NCI-H146 treated with DMSO at 0.1 percent for 48 hours (cell line): Measurements from ENCODE around the gene ZNF236.

ENCODE experiments used
- DNase-seq: peaks from one replicate; lab custom pipeline; 2025; ENCODE audit not compliant: unreplicated experiment; lab: John Stamatoyannopoulos, UW

The ZNF236 gene

GRCh38 chr18:76905821-76906220 lies 83.5 kb downstream of the ZNF236 start:
- no peak for DNase-seq

GRCh38 chr18:76908277-76908676 lies 85.9 kb downstream of the ZNF236 start:
- DNase-seq = no peak

GRCh38 chr18:76909439-76909838 lies 87.1 kb downstream of the ZNF236 start:
- DNase-seq = no peak

- DNase-seq = no peak
Observed at GRCh38 chr18:76911440-76911839, 89.1 kb downstream of the ZNF236 start.

DNA sequence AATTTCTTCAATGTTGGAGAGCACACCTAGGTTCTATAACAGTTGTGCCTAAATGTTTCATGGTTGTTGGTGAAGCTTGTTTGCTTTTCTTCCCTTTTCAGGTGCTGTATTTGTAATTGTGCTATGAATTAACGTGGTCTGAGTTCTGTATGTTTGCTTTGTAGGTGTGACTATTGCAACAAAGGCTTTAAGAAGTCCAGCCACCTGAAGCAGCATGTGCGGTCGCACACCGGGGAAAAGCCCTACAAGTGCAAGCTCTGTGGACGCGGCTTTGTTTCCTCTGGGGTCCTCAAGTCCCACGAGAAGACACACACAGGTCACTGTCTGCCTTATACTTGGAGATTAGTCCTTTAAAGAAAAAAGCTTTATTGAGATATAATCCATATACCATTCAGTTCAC lies 91.2 kb downstream of the ZNF236 start:
- DNase-seq = peak; percentile 96

- no peak for DNase-seq
Observed at GRCh38 chr18:76914314-76914713, 92.0 kb downstream of the ZNF236 start.

- no peak for DNase-seq
Observed at GRCh38 chr18:76914796-76915195, 92.4 kb downstream of the ZNF236 start.

DNA sequence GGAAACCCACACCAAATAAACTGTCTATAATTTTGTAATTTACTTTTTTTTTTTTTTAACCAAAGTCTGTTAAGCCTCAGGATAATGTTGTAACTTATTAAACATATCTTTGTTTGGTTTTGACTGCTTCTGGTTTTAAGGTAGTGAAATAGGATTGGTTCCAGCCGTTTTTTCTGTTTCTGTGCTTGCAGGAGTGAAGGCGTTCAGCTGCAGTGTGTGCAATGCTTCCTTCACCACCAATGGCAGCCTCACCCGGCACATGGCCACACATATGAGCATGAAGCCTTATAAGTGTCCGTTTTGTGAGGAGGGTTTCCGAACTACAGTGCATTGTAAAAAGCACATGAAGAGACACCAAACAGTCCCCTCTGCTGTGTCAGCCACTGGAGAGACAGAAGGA lies 93.1 kb downstream of the ZNF236 start:
- no peak for DNase-seq

- DNase-seq = no peak
Observed at GRCh38 chr18:76920974-76921373, 98.6 kb downstream of the ZNF236 start.

- peak; percentile 52 for DNase-seq
Observed at GRCh38 chr18:76922107-76922506, 99.8 kb downstream of the ZNF236 start.

DNA sequence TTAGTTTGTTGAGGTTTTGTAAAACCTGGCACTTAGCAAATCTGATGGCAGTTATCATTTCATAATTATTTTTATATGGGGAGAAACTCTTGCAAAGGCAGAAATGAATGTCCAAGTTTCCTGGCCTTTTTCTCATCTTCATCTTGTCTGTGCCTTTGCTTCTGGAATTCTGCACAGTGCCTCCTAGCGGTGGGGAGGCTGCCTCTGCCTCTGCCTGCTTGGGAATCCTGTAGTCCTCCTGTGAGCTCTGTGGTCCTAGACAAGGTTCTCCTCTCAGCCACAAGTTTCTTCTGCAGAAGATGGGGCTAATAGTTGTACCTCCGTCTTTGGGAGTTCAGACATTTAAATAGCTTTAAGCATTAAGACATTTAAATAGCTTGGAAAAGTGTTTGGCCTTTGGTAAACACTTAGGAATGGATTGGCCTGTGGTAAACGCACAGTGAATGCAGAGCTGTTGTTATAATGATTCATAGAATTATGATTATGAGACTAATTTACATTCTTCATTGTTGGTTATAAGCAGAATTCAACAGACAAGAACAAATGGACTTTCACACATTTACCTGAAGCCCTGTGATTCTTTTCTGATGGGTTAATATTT lies 101.2 kb downstream of the ZNF236 start:
- no peak for DNase-seq

DNA sequence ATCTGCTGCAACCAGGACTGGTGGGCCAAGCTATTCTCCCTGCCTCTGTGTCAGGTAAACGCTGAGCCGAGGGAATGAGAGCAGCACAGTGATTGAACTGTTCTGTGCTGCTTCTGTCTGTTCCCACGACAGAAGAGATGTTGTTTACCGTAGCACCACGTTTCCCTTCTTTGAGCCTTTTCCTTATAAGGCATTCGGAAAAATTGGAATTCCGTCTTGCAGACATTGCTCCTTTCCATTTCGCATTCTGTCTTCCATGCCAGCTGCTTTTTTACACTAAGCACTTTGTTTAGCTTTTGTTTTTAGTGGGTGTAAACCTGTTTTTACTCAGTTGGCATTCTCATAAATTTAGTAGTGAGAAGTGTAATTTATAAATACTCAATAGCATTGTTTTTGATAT lies 103.1 kb downstream of the ZNF236 start:
- no peak for DNase-seq

GRCh38 chr18:76927223-76927725 lies 104.9 kb downstream of the ZNF236 start:
- DNase-seq = no peak

GRCh38 chr18:76928179-76928868 lies 106.0 kb downstream of the ZNF236 start:
- no peak for DNase-seq

DNA sequence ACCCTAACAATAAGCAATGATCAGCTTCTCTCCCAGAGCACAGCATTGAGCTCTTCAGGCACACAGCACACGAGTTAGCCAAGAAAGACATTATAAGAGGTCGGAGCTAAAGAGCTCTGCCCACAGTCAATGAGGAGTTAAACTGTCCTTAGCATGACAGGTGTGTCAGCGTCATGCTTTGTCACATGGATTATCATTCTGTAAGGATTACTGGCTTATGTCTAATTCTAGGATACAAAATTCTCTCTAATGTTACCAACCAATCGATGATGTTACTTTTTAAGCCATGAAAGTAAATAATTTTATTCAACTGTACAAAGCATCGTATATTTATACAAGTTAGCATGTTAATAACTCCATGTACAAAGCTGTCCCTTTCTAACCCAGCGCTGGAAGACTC lies 108.8 kb downstream of the ZNF236 start:
- no peak for DNase-seq

GRCh38 chr18:76932026-76932819 lies 109.9 kb downstream of the ZNF236 start:
- DNase-seq = no peak

GRCh38 chr18:76935722-76936337 lies 113.5 kb downstream of the ZNF236 start:
- DNase-seq = no peak

DNA sequence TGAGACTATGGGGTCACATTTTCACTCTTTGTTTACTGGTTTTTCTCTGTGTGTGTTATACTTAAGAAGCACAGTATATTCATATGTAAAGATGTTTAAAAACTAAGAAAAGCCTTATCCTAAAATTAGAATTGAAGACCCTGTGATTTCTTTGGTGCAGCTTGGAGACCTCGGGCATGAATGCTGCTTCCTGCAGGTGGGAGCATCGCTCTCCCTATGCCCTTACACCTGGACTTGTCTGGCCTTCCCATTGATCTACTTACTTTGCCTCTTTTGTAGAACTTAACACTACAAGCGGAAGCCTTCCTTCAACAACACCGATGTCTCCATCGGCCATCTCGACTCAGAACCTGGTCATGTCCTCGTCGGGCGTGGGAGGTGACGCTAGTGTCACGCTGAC lies 114.5 kb downstream of the ZNF236 start:
- DNase-seq = no peak

- no peak for DNase-seq
Observed at GRCh38 chr18:76937597-76937996, 115.2 kb downstream of the ZNF236 start.

DNA sequence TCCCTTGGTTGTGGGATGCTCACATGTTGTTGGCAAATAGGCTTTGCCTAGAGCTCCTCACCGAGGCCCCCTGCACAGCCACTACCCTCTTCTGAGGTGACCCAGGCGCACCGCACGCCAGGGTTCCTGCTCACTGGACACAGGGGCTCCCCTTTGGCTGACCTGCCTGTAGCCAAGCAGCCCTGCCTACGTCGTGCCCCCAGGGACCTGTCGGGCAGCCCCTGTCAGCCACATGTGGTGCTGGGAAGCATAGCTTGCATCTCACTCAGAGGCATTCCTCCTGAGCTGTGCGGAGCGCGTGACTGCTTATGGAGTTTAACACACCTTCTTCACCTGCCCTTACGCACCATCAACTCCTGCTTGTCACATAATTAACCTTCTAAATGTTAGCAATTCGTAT lies 116.3 kb downstream of the ZNF236 start:
- no peak for DNase-seq

- DNase-seq = no peak
Observed at GRCh38 chr18:76941284-76941683, 118.9 kb downstream of the ZNF236 start.
